ENCODE measurements around the gene COQ8B.
"Not testable (repeated sequence)": the region's sequence is repeated elsewhere in the genome, so short reads cannot be mapped to it uniquely, and the experiment has no call there.

COQ8B gene

DNA sequence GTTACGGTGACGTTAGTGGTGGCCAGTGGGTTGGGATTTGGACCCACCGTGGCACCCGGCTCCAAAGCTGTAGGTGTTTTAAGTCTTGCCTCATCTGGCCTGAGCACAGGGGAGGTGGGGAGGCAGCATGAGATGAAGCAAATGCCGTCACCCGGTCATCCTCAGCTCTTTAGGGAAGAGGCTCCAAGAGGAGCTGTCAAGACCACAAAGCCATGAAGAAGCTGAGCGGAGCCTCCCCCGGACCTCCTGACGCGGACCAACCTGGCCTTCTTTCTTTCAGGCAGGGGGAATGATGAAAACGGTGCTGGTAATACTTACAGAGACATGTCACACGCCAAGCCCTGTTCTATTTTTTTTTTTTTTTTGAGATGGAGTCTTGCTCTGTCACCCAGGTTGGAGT lies 26.2 kb upstream of the COQ8B start:
- DNase-seq (ENCODE audit: extremely low read depth in 1 of 2, low read depth in 1 of 2), result no peak

DNA sequence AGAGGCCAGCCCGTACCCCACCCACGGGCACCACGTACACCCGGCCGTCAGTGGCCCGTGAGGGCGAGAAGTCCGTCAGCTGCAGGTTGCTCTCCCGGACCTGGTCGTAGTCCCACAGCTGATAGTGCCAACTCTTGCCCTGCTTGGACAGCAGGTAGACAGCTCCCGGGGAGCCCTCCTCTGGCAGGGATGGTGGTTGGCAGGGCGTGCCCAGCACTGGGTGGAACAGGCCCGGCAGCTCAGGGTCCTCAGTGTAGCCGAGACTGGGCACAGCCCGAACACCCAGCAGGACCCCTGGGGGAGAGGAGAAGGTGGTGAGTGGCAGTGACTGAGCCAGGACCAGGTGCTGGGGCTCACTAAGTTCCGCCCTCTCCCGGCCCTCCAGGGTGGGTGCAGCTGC lies 25.8 kb upstream of the COQ8B start:
- DNase-seq (ENCODE audit: extremely low read depth in 1 of 2, low read depth in 1 of 2), result no peak

- DNase-seq (ENCODE audit: extremely low read depth in 1 of 2, low read depth in 1 of 2), result no peak
Observed at GRCh38 chr19:40741527-40742390, 25.1 kb upstream of the COQ8B start.

GRCh38 chr19:40740747-40741146 lies 24.1 kb upstream of the COQ8B start:
- DNase-seq (ENCODE audit: extremely low read depth in 1 of 2, low read depth in 1 of 2), result no peak

- DNase-seq (ENCODE audit: extremely low read depth in 1 of 2, low read depth in 1 of 2), result no peak
Observed at GRCh38 chr19:40739871-40740703, 23.4 kb upstream of the COQ8B start.

DNA sequence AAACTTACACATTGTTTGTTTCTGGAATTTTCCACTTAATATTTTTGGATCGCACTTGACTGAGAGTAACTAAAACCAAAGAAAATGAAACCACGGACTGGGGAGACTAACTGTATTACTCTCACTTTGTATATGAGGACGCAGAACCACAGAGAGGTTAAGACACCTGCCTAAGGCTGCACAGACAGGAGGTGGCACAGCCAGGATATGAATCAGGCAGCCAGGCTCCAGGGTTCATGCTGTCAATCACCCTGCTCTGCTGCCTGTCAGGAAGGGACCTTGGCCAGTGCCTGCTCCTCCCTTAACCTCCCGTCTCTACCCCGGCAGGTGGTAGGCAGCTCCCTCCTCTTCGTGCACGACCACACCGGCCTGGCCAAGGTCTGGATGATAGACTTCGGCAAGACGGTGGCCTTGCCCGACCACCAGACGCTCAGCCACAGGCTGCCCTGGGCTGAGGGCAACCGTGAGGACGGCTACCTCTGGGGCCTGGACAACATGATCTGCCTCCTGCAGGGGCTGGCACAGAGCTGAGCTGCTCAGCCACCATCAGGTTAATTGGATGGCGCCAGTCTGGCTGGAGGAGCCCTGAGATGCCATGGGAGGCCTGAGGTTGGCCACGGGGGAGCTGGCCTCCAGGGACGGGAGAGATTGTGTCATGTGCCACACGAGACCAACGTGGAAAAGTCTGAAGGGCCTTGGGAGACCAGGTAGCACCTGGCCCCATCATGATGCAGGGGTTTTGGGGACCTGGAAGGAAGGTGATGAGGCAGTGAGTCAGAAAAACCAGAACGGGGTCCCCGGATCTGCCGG lies 22.5 kb upstream of the COQ8B start:
- DNase-seq (ENCODE audit: extremely low read depth in 1 of 2, low read depth in 1 of 2), result no peak

- no peak for DNase-seq (ENCODE audit: extremely low read depth in 1 of 2, low read depth in 1 of 2)
Observed at GRCh38 chr19:40737102-40737644, 20.5 kb upstream of the COQ8B start.

DNA sequence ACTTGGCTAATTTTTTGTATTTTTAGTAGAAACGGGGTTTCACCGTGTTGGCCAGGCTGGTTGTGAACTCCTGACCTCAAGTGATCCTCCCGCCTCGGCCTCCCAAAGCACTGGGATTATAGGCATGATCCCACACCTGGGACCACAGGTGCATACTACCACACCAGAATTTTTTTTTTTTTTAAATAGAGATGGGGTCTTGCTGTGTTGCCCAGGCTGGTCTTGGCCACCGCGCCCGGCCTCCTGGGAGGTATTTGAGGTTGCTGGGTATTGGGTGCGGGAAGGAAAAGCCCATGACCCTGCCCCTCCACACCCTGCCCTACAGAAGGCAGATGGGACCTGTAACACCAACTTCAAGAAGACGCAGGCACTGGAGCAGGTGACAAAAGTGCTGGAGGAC lies 20.0 kb upstream of the COQ8B start:
- DNase-seq (ENCODE audit: extremely low read depth in 1 of 2, low read depth in 1 of 2), result no peak

GRCh38 chr19:40735013-40735771 lies 18.5 kb upstream of the COQ8B start:
- DNase-seq (ENCODE audit: extremely low read depth in 1 of 2, low read depth in 1 of 2), result no peak

GRCh38 chr19:40733149-40733548 lies 16.5 kb upstream of the COQ8B start:
- DNase-seq (ENCODE audit: extremely low read depth in 1 of 2, low read depth in 1 of 2), result no peak

DNA sequence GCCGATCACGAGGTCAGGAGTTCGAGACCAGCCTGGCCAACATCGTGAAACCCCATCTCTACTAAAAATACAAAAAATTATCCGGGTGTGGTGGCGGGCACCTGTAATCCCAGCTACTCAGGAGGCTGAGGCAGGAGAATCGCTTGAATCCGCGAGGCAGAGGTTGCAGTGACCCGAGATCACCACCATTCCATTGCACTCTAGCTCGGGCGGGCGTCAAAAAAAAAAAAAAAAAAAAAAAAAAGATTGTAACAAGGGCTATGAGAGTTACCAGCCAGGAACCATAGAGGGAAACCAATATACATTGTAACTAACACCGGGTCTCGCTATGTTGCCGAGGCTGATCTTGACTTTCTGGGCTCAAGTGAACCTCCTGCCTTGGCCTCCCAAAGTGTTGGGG lies 15.6 kb upstream of the COQ8B start:
- DNase-seq (ENCODE audit: extremely low read depth in 1 of 2, low read depth in 1 of 2), result not testable (repeated sequence)

GRCh38 chr19:40730065-40730464 lies 13.4 kb upstream of the COQ8B start:
- DNase-seq (ENCODE audit: extremely low read depth in 1 of 2, low read depth in 1 of 2), result not testable (repeated sequence)

DNA sequence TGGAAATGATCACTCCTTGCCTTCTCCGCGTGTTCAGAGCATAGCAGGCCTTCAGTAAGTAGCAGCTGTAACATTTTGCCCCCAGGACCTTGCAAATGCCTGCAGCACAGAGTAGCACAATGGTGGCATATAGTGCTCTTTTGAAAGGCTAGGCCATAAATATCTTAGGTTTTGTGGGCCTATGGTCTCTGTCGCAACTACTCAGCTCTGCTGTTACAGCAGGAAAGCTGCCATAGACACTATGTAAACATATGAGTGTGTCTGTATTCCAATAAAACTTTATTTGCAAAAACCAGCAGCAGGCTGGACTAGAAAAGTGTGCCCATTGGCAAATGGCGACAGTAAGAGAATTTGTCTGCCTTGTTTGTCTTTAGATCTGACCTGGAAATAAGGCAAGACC lies 9.6 kb upstream of the COQ8B start:
- DNase-seq (ENCODE audit: extremely low read depth in 1 of 2, low read depth in 1 of 2), result no peak

DNA sequence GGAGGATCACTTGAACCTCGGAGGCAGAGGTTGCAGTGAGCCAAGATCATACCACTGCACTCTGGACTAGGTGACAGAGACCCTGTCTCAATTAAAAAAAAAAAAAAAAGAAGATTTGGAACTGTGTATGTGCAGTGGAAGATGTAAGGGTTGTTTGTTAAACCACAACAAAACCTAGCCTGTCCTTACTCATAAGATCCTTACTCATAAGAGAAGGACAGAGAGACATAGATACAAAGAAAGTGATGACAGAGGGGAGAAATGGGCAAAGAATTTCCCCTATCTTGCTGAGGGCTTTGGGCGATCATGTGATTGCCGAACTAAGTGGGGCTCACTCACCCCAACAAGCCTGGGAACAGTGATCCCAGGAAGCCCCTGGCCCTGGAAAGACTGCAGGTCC lies 8.2 kb upstream of the COQ8B start:
- no peak for DNase-seq (ENCODE audit: extremely low read depth in 1 of 2, low read depth in 1 of 2)

GRCh38 chr19:40724315-40724714 lies 7.6 kb upstream of the COQ8B start:
- DNase-seq (ENCODE audit: extremely low read depth in 1 of 2, low read depth in 1 of 2), result no peak

DNA sequence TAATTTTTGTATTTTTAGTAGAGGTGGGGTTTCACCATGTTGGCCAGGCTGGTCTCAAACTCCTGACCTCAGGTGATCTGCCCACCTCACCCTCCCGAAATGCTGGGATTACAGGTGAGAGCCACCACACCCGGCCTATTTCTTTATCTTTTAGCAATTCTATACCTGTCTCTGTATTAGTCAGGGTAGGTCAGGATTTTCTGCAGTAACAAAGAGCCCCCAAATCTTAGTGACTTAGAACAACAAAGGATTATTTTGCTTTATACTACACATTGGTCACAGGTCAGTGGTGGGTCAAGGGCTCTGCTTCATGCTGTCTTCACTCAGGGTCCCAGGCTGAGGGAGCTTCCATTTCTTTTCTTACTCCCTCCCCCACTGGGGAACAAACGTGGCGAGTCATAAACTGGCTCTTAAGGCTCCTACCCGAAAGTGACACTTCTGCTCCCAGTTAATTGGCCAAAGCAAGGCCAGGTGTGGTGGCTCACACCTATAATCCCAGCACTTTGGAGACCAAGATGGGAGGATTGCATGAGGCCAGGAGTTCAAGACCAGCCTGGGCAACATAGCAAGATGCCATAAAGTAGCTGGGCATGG lies 7.1 kb upstream of the COQ8B start:
- no peak for DNase-seq (ENCODE audit: extremely low read depth in 1 of 2, low read depth in 1 of 2)

DNA sequence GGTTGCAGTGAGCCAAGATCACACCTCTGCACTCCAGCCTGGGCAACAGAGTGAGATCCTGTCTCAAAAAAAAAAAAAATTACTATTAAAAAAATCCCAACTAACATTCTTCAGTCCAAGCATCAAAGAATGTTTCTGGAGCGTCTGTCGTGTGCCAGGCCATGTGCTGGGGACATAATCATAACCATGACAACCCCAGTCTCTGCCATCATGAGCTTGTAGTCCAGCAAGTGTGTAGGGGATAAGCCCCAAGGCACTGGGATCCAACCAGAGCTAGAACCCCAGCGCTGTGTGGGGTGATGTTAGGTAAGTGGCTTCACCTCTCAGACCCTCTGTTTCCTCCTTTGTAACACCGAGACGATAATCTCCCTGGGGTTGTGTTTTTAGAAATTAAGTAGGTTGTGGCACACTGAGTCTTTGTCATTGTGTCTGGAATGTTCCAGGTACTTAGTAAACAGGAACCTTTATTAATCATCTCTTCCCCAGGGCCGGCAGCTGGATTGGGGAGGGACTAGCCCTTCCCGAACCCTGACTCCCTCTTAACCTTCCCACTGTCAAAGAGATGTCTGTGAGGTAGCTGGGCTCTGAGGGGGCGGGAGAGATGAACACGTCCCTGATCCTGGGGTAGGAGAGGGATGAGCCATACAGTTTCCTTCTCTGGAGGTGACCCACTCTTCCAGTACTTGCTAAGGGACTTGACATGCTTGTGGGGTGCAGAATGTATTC lies 5.4 kb upstream of the COQ8B start:
- no peak for DNase-seq (ENCODE audit: extremely low read depth in 1 of 2, low read depth in 1 of 2)

DNA sequence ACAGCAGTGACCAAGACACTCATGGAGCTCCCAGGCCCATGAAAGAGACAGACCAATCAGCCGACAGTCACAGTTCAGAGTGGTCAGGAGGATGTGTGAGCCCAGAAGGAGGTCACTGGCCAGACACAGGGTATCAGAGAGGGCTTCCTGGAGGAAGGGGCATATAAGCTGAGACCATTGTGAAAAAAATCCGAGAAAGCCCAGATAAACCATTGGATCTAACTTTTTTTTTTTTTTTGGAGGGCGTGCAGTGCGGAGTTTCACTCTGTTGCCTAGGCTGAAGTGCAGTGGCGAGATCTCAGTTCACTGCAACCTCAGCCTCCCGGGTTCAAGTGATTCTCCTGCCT lies 4.4 kb upstream of the COQ8B start:
- no peak for DNase-seq (ENCODE audit: extremely low read depth in 1 of 2, low read depth in 1 of 2)

DNA sequence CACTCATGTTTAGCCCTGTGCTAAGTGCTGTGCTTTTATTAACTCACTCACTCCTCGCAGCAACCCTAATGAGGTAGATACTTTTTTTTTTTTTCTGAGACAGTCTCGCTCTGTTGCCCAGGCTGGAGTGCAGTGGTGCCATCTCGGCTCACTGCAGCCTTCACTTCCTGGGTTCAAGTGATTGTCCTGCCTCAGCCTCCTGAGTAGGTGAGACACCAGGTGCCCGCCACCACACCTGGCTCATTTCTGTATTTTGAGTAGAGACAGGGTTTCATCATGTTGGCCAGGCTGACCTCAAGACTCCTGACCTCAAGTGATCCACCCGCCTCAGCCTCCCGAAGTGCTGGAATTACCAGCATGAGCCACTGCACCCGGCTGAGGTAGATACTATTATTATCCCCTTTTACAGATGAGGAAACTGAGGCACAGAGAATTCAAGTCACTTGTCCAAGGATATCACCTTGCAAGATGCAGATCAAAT lies 2.8 kb upstream of the COQ8B start:
- no peak for DNase-seq (ENCODE audit: extremely low read depth in 1 of 2, low read depth in 1 of 2)

Measured in stimulated activated CD8-positive, alpha-beta memory T cell treated with anti-CD3 and anti-CD28 coated beads, Interleukin-7, amount 100 ng/mL, for 48 hours (primary cell).